ENCODE measurements around the gene TP53AIP1.

Gene TP53AIP1

DNA sequence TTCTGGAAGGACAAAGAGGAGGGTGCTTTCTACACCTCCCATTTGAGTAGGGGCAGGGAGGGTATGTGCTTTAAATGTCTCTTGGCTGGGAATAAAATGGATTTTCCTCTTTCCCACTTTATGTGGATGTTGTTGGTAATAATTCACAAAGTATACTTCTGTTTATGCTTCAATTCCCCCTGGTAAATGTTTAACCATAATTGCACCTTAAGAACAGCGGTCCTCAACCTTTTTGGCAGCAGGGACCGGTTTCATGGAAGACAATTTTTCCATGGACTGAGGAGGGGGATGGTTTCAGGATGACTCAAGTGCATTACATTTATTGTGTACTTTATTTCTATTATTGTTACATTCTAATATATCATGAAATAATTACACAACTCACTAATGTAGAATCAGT lies 4.0 kb upstream of the TP53AIP1 start:
- Histone ChIP-seq H3K4me3 (no peak overlapping the region), H3K27ac (no peak overlapping the region)
- no peak for DNase-seq (ENCODE audit: low spot score)
- TF ChIP-seq, protein P1, sequence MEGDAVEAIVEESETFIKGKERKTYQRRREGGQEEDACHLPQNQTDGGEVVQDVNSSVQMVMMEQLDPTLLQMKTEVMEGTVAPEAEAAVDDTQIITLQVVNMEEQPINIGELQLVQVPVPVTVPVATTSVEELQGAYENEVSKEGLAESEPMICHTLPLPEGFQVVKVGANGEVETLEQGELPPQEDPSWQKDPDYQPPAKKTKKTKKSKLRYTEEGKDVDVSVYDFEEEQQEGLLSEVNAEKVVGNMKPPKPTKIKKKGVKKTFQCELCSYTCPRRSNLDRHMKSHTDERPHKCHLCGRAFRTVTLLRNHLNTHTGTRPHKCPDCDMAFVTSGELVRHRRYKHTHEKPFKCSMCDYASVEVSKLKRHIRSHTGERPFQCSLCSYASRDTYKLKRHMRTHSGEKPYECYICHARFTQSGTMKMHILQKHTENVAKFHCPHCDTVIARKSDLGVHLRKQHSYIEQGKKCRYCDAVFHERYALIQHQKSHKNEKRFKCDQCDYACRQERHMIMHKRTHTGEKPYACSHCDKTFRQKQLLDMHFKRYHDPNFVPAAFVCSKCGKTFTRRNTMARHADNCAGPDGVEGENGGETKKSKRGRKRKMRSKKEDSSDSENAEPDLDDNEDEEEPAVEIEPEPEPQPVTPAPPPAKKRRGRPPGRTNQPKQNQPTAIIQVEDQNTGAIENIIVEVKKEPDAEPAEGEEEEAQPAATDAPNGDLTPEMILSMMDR (IDR thresholded peaks at IDR 0.05) = no peak

DNA sequence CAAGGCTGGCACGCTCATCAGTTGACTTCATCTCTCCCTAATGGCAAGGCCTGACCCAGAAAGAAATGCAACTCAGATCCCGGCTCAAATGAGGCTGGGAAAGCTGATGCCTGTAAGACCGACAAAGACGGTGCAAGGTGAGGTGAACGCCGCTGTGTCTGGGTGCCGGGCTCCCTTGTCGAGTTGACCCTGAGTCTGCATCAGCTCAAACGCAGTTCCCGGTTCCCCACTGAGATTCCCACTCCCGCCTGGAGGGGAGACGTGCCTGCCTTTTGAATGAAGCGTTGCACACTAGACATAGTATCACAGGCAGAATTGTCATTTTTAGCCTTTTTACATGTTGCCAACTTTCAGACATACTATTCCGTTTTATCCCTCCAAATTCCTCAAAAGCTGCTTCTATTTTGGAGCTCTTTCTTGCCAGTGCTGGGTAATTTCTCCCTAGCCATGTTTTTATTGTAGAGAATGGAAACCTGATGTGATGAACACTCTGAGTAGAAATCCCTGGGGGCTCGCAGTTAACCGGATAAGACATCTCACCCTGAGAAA lies 831 bp upstream of the TP53AIP1 start:
- Histone ChIP-seq H3K4me3 (no peak overlapping the region), H3K27ac (no peak overlapping the region)
- no peak for DNase-seq (ENCODE audit: low spot score)
- TF ChIP-seq, protein P1 (IDR thresholded peaks at IDR 0.05) = no peak

DNA sequence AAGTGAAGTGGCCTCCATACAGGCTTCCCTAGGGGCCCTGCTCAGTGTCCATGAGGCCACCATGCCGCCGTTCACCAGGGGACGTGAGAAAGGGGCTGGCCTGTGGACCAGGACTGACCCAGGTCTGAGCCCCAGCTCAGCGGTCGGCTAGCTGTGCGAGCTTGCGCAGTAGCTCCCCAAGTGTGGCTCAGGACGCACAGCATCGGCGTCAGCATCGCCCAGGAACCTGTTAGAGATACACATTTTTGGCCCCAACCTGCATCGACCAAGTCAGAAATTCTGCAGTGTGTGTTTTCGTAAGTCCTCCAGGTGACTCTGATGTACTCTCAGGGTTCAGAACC lies 429 bp downstream of the TP53AIP1 start:
- Histone ChIP-seq H3K27ac (no peak overlapping the region), H3K4me3 (no peak overlapping the region)
- TF ChIP-seq, protein P1 (IDR thresholded peaks at IDR 0.05) = no peak
- no peak for DNase-seq (ENCODE audit: low spot score)

DNA sequence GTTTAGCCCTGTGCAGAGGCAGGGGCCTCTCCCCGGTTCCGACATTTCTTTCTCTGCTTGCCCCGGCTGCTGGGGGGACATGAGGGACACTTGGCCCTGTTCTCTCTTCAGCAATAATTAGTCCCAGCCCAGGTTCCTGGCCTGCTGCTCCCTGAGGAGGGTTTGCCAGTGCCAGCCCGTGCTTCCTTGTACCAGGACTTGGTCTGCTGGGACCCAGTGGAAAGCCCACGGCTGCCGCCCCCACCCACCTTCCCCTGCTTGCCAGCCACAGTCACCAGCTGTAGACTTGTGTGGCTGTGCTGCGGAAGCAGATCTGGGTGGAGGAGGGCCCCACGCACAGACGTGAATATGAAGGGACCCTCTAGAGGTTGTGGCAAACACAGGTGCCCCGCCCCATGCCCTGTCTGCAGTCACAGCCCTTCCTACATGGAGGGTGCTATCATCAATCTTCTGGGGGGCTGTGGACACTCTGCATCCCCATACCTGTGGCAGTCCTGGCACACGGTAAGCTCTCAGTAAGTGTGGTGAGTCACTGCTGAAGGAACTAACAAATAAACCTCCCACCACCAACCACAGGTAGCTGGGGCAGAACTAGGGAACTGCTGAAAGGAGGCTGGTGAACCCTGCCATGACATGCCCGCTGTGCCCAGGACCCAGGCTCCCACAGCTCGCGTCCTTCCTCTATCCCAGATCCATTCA lies 949 bp downstream of the TP53AIP1 start:
- Histone ChIP-seq H3K4me3 (no peak overlapping the region), H3K27ac (no peak overlapping the region)
- no peak for DNase-seq (ENCODE audit: low spot score)
- TF ChIP-seq, protein P1 (IDR thresholded peaks at IDR 0.05) = no peak

DNA sequence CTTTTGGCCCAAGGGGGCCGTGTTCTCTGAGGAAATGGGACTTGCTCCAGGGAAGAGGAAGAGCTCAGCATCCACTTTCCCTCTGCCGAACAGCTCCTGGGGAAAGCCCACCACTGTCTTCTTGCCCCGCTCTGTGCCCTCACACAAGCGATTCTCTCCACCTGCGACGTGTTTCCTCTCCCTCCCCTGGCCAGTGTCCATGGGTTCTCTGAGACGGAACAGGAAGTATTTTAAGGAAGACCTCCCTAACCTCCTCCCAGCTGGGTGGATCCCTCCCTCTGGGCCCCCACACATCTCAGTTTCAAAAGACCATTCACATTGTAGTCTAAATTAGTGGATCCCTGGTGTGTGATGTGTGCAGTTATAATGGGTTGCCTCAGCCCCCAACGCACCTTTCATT lies 1.6 kb downstream of the TP53AIP1 start:
- DNase-seq (ENCODE audit: low spot score) = no peak
- Histone ChIP-seq H3K27ac (no peak overlapping the region), H3K4me3 (no peak overlapping the region)
- TF ChIP-seq, protein P1 (IDR thresholded peaks at IDR 0.05) = no peak

DNA sequence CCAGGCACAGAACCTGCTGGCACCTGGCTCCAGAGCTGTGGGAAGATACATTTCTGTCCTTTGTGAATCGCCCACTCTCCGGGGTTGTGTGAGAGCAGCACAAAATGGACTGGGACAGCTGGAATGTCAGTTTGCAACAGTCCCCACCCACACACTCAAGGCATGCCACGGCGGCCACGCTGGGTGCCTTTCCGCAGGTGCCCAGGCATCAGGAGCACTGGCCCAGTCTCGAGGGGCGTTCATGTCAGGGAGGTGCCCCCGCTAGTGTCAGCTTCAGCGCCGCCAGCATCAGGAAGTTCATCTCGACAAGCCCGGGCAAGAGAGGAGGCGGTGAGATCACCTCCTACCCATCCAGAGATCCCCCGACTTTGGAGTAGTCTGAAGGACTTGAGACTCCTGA lies 2.1 kb downstream of the TP53AIP1 start:
- Histone ChIP-seq H3K4me3 (no peak overlapping the region), H3K27ac (no peak overlapping the region)
- no peak for DNase-seq (ENCODE audit: low spot score)
- TF ChIP-seq, protein P1 (IDR thresholded peaks at IDR 0.05) = no peak

DNA sequence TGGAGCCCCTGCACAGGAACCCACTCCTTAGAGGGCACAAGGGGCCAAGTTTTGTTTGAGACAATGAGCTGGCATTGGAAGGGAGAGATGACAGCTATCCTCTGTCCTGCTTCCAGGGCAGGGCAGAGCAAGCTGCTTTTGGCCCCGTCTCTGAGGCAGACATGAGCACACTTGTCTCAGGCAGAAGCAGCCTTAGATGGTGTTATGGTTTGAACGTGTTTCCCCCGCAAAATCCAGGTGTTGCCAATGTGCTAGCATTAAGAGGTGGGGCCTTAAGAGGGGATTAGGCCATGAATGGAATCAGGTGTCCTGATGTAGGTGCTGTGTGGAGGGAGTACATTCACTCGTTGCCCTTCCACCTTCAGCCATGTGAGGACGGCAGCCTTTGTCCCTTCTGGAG lies 2.5 kb downstream of the TP53AIP1 start:
- TF ChIP-seq, protein P1 (IDR thresholded peaks at IDR 0.05) = no peak
- DNase-seq (ENCODE audit: low spot score) = no peak
- Histone ChIP-seq H3K4me3 (no peak overlapping the region), H3K27ac (no peak overlapping the region)
